ENCODE data around the gene KRT39. TPM values are rescaled to one million over a fixed set of nuclear protein-coding genes. Genes with fewer than 3 reads are reported as not detected.

Gene KRT39
- total RNA-seq, 1 donor from 2014 or later, result not detected

Other genes with a start within 250 kb of the KRT39 start
- gene KRT25, start 211.6 kb downstream of the KRT39 start, total RNA-seq, result not detected
- not detected for gene KRT26, start 194.7 kb downstream of the KRT39 start, total RNA-seq
- gene KRT27, start 184.4 kb downstream of the KRT39 start, total RNA-seq, result not detected
- not detected for gene KRT28, start 167.0 kb downstream of the KRT39 start, total RNA-seq
- 38.6 TPM for gene KRT10, start 144.3 kb downstream of the KRT39 start, total RNA-seq
- not detected for gene KRT12, start 99.7 kb downstream of the KRT39 start, total RNA-seq
- 1.2 TPM for gene KRT20, start 81.7 kb downstream of the KRT39 start, total RNA-seq
- 0.80 TPM for gene KRT23, start 29.3 kb downstream of the KRT39 start, total RNA-seq
- not detected for gene KRT40, start 17.4 kb upstream of the KRT39 start, total RNA-seq
- gene KRTAP3-3, start 27.2 kb upstream of the KRT39 start, total RNA-seq, result not detected
- gene KRTAP3-2, start 33.0 kb upstream of the KRT39 start, total RNA-seq, result not detected
- gene KRTAP3-1, start 42.2 kb upstream of the KRT39 start, total RNA-seq, result not detected
- gene KRTAP1-5, start 60.3 kb upstream of the KRT39 start, total RNA-seq, result not detected
- gene KRTAP1-4, start 63.2 kb upstream of the KRT39 start, total RNA-seq, result not detected
- gene KRTAP1-3, start 67.9 kb upstream of the KRT39 start, total RNA-seq, result not detected
- not detected for gene KRTAP1-1, start 74.5 kb upstream of the KRT39 start, total RNA-seq
- not detected for gene KRTAP2-1, start 80.4 kb upstream of the KRT39 start, total RNA-seq
- gene KRTAP2-2, start 88.3 kb upstream of the KRT39 start, total RNA-seq, result not detected
- not detected for gene KRTAP2-3, start 93.2 kb upstream of the KRT39 start, total RNA-seq
- gene KRTAP2-4, start 98.9 kb upstream of the KRT39 start, total RNA-seq, result not detected
- gene KRTAP4-7, start 117.2 kb upstream of the KRT39 start, total RNA-seq, result not detected
- gene KRTAP4-8, start 131.2 kb upstream of the KRT39 start, total RNA-seq, result not detected
- not detected for gene KRTAP4-16, start 135.3 kb upstream of the KRT39 start, total RNA-seq
- gene KRTAP4-9, start 138.4 kb upstream of the KRT39 start, total RNA-seq, result not detected
- not detected for gene KRTAP4-11, start 151.4 kb upstream of the KRT39 start, total RNA-seq
- gene KRTAP4-12, start 157.2 kb upstream of the KRT39 start, total RNA-seq, result not detected
- gene KRTAP4-6, start 173.6 kb upstream of the KRT39 start, total RNA-seq, result not detected
- gene KRTAP4-5, start 182.9 kb upstream of the KRT39 start, total RNA-seq, result not detected
- gene KRTAP4-4, start 193.8 kb upstream of the KRT39 start, total RNA-seq, result not detected
- not detected for gene KRTAP4-3, start 201.3 kb upstream of the KRT39 start, total RNA-seq
- gene KRTAP4-2, start 211.3 kb upstream of the KRT39 start, total RNA-seq, result not detected
- gene KRTAP4-1, start 218.0 kb upstream of the KRT39 start, total RNA-seq, result not detected
- not detected for gene KRTAP9-1, start 222.9 kb upstream of the KRT39 start, total RNA-seq